ENCODE results near the gene FAHD2A.
"Not testable (repeated sequence)": the region's sequence is repeated elsewhere in the genome, so short reads cannot be mapped to it uniquely, and the experiment has no call there.

FAHD2A gene

DNA sequence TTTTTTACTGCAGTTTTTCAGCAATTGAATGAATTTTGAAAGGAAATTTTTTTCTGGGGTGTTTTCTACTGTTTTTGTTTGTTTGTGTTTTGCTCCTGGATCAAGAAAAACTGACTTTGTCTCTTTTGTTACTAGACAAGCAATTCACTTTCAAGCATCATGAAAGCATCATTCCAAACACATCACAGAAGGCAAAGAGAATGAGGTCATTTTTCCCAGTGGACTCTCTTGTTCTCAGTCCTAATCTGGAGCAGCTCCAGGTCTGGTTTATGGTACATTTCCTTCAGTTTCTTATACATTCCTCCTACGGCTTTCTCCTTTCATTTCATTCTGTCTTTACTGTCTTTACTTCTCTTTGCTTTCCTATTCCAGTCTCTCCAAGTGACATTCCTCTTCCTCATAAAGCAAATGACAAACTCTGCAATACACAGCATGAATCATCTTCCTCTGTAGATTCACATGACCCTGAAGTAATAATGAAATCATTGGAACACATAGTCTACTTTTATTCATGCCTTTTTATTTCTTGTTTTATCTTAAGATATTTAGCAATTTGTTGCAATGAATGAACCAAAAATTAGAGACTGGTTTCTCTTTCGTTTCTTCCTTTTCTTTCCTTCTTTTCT is 40.1 kb downstream of the FAHD2A start:
- not testable (repeated sequence) for DNase-seq

GRCh38 chr2:95445317-95445716 is 42.8 kb downstream of the FAHD2A start:
- DNase-seq: not testable (repeated sequence)

DNA sequence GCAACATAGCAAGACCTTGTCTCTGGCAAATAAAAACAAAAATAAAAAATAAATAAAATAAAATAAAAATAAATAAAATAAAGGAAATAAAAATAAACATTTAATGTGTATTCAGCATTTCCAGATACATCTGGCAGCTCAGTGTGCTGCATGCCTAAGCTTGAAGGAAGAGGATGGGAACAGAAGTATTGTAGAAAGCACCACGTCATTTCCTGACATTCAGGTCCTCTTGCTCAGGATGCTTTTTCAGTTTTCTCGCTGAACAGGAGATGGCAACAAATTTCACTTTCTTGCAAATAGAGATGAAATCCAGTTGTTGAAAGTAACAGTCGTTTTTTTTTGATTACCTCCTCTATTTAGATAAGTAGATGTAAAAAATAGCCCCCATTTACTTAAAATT is 60.8 kb downstream of the FAHD2A start:
- DNase-seq: not testable (repeated sequence)
